Fibroblast of lung (primary cell): ENCODE measurements around the gene GHSR. TPM values are rescaled to one million over a fixed set of nuclear protein-coding genes. Genes with fewer than 3 reads are reported as not detected.
"Not testable (repeated sequence)": the region's sequence is repeated elsewhere in the genome, so short reads cannot be mapped to it uniquely, and the experiment has no call there.

ENCODE experiments used
- DNase-seq, 2 donors: peaks; one replicate each; pipeline versions ENCODE4 v3.0.0 to v3.0.0-alpha.2; 2010; ENCODE audit warnings: low read depth in 2 of 2
- H2AFZ ChIP-seq: 2 replicates; pipeline ENCODE4 v1.5.1; 2012; ENCODE audit warnings: low read length, control low read depth, inconsistent platforms
- H3K27ac ChIP-seq: 2 replicates; pipeline ENCODE4 v1.5.1; 2011; ENCODE audit warnings: low read length, control low read depth; ENCODE audit not compliant: insufficient read depth
- H3K27me3 ChIP-seq: 2 replicates; pipeline ENCODE4 v1.5.1; 2011; ENCODE audit warnings: mild to moderate bottlenecking, low read length; ENCODE audit not compliant: control insufficient read depth, insufficient read depth
- H3K36me3 ChIP-seq: 2 replicates; pipeline ENCODE4 v1.5.1; 2011; ENCODE audit warnings: low read length; ENCODE audit not compliant: control insufficient read depth, insufficient read depth
- H3K4me1 ChIP-seq: 2 replicates; pipeline ENCODE4 v1.5.1; 2011; ENCODE audit warnings: low read length; ENCODE audit not compliant: control insufficient read depth, insufficient read depth; ENCODE audit errors: extremely low read depth
- H3K4me2 ChIP-seq: 2 replicates; pipeline ENCODE4 v1.5.1; 2011; ENCODE audit warnings: low read length, control low read depth; ENCODE audit not compliant: insufficient read depth; ENCODE audit errors: extremely low read depth
- H3K4me3 ChIP-seq, 4 experiments: fragments of 200-600 bp in 1 of 4; sonication (generic) in 1 of 4; replicated peaks in 1 of 4; 2 replicates each; pipeline ENCODE4 v1.5.1; 2011 to 2016; ENCODE audit warnings: low read length in 4 of 4, low read depth in 3 of 4, mild to moderate bottlenecking in 3 of 4, control low read depth in 2 of 4, inconsistent platforms in 1 of 4, mixed read lengths in 1 of 4; ENCODE audit not compliant: insufficient read depth in 1 of 4; ENCODE audit errors: control extremely low read depth in 1 of 4
- H3K79me2 ChIP-seq: 2 replicates; pipeline ENCODE4 v1.5.1; 2012; ENCODE audit warnings: mild to moderate bottlenecking, low read length, inconsistent platforms; ENCODE audit not compliant: control insufficient read depth, insufficient read depth
- H3K9ac ChIP-seq: 2 replicates; pipeline ENCODE4 v1.5.1; 2011; ENCODE audit warnings: mild to moderate bottlenecking, low read length, control low read depth; ENCODE audit not compliant: insufficient read depth
- H3K9me3 ChIP-seq: 2 replicates; pipeline ENCODE4 v1.5.1; 2012; ENCODE audit warnings: low read depth, low read length; ENCODE audit not compliant: control insufficient read depth, insufficient read depth
- H4K20me1 ChIP-seq: 2 replicates; pipeline ENCODE4 v1.5.1; 2011; ENCODE audit warnings: low read length; ENCODE audit not compliant: control insufficient read depth, insufficient read depth; ENCODE audit errors: extremely low read depth
- CTCF ChIP-seq, 2 donors: IDR thresholded peaks in 1 of 2; conservative IDR thresholded peaks in 1 of 2; 1 replicate in 1 of 2; 2 replicates in 1 of 2; pipeline ENCODE4 v1.5.1; 2011 to 2012; ENCODE audit warnings: low read length in 2 of 2, control low read depth in 1 of 2, inconsistent platforms in 1 of 2, low read depth in 1 of 2, mild to moderate bottlenecking in 1 of 2
- EZH2 ChIP-seq: IDR thresholded peaks from 2 replicates; pipeline ENCODE4 v1.5.1; 2012; ENCODE audit warnings: low read length, control low read depth, mild to moderate bottlenecking; ENCODE audit errors: missing control alignments
- polyA minus RNA-seq: library from RNA; depleted of rRNA, polyadenylated mRNA; stranded (reverse); fragments of >200 nt; gene quantifications from 2 replicates; pipeline ENCODE4 v1.2.3, GENCODE V29; 2011; ENCODE audit warnings: low replicate concordance
- polyA plus RNA-seq, 2 donors: library from polyadenylated mRNA; depleted of rRNA in 1 of 2; stranded (reverse) in 1 of 2; unstranded in 1 of 2; fragments of >200 nt; gene quantifications; 2 replicates each; pipeline ENCODE4 v1.2.1, GENCODE V29; 2011 to 2012; ENCODE audit warnings: missing spikeins in 1 of 2
- total RNA-seq: library from RNA; depleted of rRNA; stranded (reverse); fragments of >200 nt; gene quantifications from 2 replicates; pipeline ENCODE4 v1.2.1, GENCODE V29; 2014

Gene GHSR
- not detected in 2 replicates for total RNA-seq
- polyA plus RNA-seq, result not detected in 2 replicates
- polyA plus RNA-seq (2012), result not detected in 2 replicates
- not detected in 2 replicates for polyA minus RNA-seq

GRCh38 chr3:172447611-172448579 lies at the start of gene GHSR:
GHSR (minus strand) TSS chr3:172448456; CDS start chr3:172448413, 43 bp downstream.
- no peaks in the 10 kb centered on the region for H3K4me1 ChIP-seq
- H4K20me1 ChIP-seq, result no peaks in the 10 kb centered on the region
- no peaks in the 10 kb centered on the region for H3K9me3 ChIP-seq
- TF ChIP-seq CTCF (conservative IDR thresholded peaks at IDR 0.05 in 1 of 2, IDR thresholded peaks at IDR 0.05 in 1 of 2; ENCODE audit: low read depth in 1 of 2, low read length in 2 of 2), result no peak
- TF ChIP-seq EZH2, result peak; percentile 73
- H3K27ac ChIP-seq, result no peak within 1 kb of the TSS
- H3K4me3 ChIP-seq, result no peak within 1 kb of the TSS
- H3K9ac ChIP-seq, result no peak within 1 kb of the TSS
- no peak within 1 kb of the TSS for H3K4me2 ChIP-seq
- H3K27me3 ChIP-seq, result peaks cover 37% of the 10 kb centered on the region
- no peak for DNase-seq
- H3K79me2 ChIP-seq, result no peaks in the 10 kb centered on the region
- no peaks in the 10 kb centered on the region for H3K36me3 ChIP-seq
- no peak within 1 kb of the TSS for H2AFZ ChIP-seq

GRCh38 chr3:172490198-172490669 lies 42.0 kb upstream of the GHSR start:
- not testable (repeated sequence) for H3K4me3 ChIP-seq, H3K4me1 ChIP-seq, H2AFZ ChIP-seq, H3K9me3 ChIP-seq, H3K36me3 ChIP-seq, H3K4me2 ChIP-seq, H3K9ac ChIP-seq, H3K27ac ChIP-seq, H3K27me3 ChIP-seq, H3K79me2 ChIP-seq, H4K20me1 ChIP-seq
- DNase-seq, result peak; percentile 65 to 83
- peak; percentile 73 to 78 for TF ChIP-seq CTCF (conservative IDR thresholded peaks at IDR 0.05 in 1 of 2, IDR thresholded peaks at IDR 0.05 in 1 of 2; ENCODE audit: low read depth in 1 of 2, low read length in 2 of 2)

GRCh38 chr3:172478116-172478515 lies 29.9 kb upstream of the GHSR start:
- TF ChIP-seq EZH2 (no peak), CTCF (conservative IDR thresholded peaks at IDR 0.05 in 1 of 2, IDR thresholded peaks at IDR 0.05 in 1 of 2; ENCODE audit: low read depth in 1 of 2, low read length in 2 of 2) (no peak)
- Histone ChIP-seq H3K4me3 (no peak overlapping the region), H3K27me3 (no peaks in the 10 kb centered on the region), H3K36me3 (no peaks in the 10 kb centered on the region), H4K20me1 (no peaks in the 10 kb centered on the region), H3K27ac (no peak overlapping the region), H3K4me1 (no peaks in the 10 kb centered on the region), H3K79me2 (no peaks in the 10 kb centered on the region), H3K9me3 (no peaks in the 10 kb centered on the region), H2AFZ (no peak overlapping the region), H3K4me2 (no peak overlapping the region), H3K9ac (no peak overlapping the region)
- DNase-seq, result no peak
